Prostate gland (tissue), 2 donors: ENCODE results near the gene RAX2.

Experiments
- CTCF ChIP-seq, 4 experiments: fragments of 200-600 bp in 2 of 4; fragments of 450-650 bp in 2 of 4; sonication (generic) in 2 of 4; IDR thresholded peaks; 1 replicate in 3 of 4; 2 replicates in 1 of 4; pipeline ENCODE4 v1.5.1; 2016 to 2019; ENCODE audit warnings: antibody characterized with exemption in 4 of 4, mild to moderate bottlenecking in 2 of 4, moderate library complexity in 2 of 4
- POLR2A ChIP-seq: fragments of 450-650 bp; IDR thresholded peaks from one replicate; pipeline ENCODE4 v1.6.1; 2016; ENCODE audit warnings: antibody characterized with exemption, mild to moderate bottlenecking
- POLR2AphosphoS5 ChIP-seq: sonication (generic); formaldehyde crosslinking; IDR thresholded peaks from one replicate; pipeline ENCODE4 v1.6.1; 2017; ENCODE audit warnings: antibody characterized with exemption

GRCh38 chr19:3748965-3749364 lies 23.1 kb downstream of the RAX2 start:
- TF ChIP-seq CTCF (IDR thresholded peaks at IDR 0.05) (no peak), POLR2A (no peak), POLR2AphosphoS5 (no peak)
